Activated CD4-positive, alpha-beta T cell treated with anti-CD3 and anti-CD28 coated beads, Interleukin-2, amount 10 ng/mL, durations not matched to agents 7 days and 5 days (primary cell): ENCODE measurements around the gene ATG101. TPM values are rescaled to one million over a fixed set of nuclear protein-coding genes. Genes with fewer than 3 reads are reported as not detected.

Experiments used
- CTCF ChIA-PET: fragments of 350-600 bp; sonication (Branson Sonifier 250); formaldehyde crosslinking; loops from one replicate; lab custom pipeline; 2021; ENCODE audit warnings: antibody characterized with exemption; lab: Charles Lee
- POLR2A ChIA-PET: fragments of 350-600 bp; sonication (Branson Sonifier 250); formaldehyde crosslinking; loops from one replicate; lab custom pipeline; 2021; ENCODE audit warnings: antibody characterized with exemption; lab: Charles Lee
- DNase-seq: peaks from one replicate; pipeline ENCODE4 v3.0.0-alpha.2; 2020
- H3K27ac Mint-ChIP-seq: one replicate; pipeline ENCODE4 v1.8.0; 2021; ENCODE audit warnings: mild to moderate bottlenecking, moderate library complexity, mixed read lengths
- H3K27me3 Mint-ChIP-seq: one replicate; pipeline ENCODE4 v1.8.0; 2021; ENCODE audit warnings: mixed read lengths
- H3K36me3 Mint-ChIP-seq: one replicate; pipeline ENCODE4 v1.8.0; 2021; ENCODE audit warnings: low read depth, mixed read lengths
- H3K4me1 Mint-ChIP-seq: one replicate; pipeline ENCODE4 v1.8.0; 2021; ENCODE audit warnings: mixed read lengths
- H3K4me3 Mint-ChIP-seq: one replicate; pipeline ENCODE4 v1.8.0; 2021; ENCODE audit warnings: mild to moderate bottlenecking, moderate library complexity, mixed read lengths
- H3K9me3 Mint-ChIP-seq: one replicate; pipeline ENCODE4 v1.8.0; 2021; ENCODE audit warnings: mixed read lengths
- total RNA-seq, 2 experiments: library from RNA; stranded (reverse); gene quantifications; one replicate each; pipeline ENCODE4 v1.2.3, GENCODE V29; 2021

The ATG101 gene
- total RNA-seq, 2 experiments from 2014 or later, result 28.3 to 30.4 TPM

DNA sequence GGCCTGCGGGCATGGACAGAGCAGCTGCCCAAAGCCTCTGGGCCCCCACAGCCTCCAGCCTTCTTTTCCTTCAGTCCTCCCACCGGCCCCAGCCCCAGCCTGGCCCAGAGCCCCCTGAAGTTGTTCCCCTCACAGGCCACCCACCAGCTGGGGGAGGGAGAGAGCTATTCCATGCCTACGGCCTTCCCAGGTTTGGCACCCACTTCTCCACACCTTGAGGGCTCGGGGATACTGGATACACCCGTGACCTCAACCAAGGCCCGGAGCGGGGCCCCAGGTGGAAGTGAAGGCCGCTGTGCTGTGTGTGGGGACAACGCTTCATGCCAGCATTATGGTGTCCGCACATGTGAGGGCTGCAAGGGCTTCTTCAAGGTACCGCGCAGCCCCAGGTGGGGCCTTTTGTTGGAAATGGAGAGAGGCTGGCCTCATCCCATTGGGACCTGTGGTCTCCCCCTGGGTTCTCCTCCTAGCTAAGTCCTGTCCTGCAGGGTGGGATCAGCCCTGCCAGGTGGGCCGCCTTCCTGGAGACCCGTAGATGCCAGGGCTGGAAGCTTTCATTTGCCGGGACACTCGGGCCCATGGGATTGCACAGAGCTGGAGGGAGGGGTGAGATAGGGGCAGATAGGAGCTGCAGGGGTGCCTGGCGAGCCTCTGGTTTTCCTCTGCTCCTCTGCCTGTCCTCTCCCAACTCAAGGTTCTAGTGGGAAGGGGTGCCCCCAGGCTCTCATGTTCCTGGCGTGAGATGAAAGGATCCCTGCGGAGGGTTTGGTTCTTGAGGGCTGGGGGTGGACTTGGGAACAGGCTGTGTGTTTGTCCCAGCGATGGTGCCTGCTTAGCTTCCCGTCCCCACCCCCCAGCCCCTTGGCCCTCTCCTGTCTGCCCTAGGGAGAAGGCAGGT is 14.7 kb upstream of the ATG101 start:
- Mint-ChIP-seq H3K27me3 (no peaks in the 10 kb centered on the region), H3K36me3 (no peaks in the 10 kb centered on the region), H3K9me3 (no peaks in the 10 kb centered on the region), H3K27ac (no peak overlapping the region), H3K4me3 (no peak overlapping the region), H3K4me1 (peaks cover 27% of the 10 kb centered on the region)
- POLR2A ChIA-PET, result no interaction called here
- CTCF ChIA-PET, result interaction anchor here (0.7 to 2.5 kb wide), 6 partner anchors 9 to 29 kb away, joined by 3 to 11 read pairs (median 4); no protein-coding TSS in a partner anchor
- DNase-seq, result no peak

DNA sequence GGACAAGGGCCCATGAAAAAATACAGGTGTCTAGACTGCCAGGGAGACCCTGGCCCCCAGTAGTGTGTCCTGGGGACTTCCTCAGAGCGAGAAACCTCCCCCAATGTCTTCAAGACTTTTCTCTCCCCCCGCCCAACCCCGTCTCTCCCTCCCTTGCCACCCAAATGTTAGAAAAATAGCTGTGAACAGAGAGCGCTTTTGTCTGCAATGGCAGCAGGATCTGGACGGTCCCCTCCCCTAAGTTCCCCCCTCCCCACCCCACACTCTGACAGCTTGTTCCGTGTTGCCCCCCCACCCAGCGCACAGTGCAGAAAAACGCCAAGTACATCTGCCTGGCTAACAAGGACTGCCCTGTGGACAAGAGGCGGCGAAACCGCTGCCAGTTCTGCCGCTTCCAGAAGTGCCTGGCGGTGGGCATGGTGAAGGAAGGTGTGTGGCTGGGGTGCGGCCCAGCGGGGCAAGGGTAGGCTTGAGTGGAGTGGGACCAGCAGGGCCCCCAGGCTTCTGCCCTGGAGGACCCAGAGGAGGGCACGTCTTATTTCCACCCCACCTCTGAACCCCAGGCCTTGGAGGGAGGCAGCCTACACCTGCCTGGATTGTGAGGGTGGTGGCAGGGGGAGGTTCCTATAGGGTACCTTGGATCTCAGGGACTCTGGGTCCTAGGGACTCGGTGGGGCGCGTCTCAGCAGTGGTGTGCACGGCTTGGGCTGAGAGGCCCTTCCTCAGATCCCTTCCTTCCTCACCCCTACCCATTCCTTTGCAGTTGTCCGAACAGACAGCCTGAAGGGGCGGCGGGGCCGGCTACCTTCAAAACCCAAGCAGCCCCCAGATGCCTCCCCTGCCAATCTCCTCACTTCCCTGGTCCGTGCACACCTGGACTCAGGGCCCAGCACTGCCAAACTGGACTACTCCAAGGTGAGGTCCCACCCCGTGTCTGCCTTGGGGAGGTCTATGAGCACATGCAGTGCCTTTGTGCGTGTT is 13.8 kb upstream of the ATG101 start:
- CTCF ChIA-PET, result interaction anchor here (0.8 to 2.5 kb wide), 6 partner anchors 11 to 33 kb away, joined by 3 to 11 read pairs (median 4); no protein-coding TSS in a partner anchor
- Mint-ChIP-seq H3K27me3 (no peaks in the 10 kb centered on the region), H3K4me1 (peaks cover 21% of the 10 kb centered on the region), H3K9me3 (no peaks in the 10 kb centered on the region), H3K4me3 (no peak overlapping the region), H3K27ac (no peak overlapping the region), H3K36me3 (no peaks in the 10 kb centered on the region)
- POLR2A ChIA-PET, result no interaction called here
- no peak for DNase-seq

DNA sequence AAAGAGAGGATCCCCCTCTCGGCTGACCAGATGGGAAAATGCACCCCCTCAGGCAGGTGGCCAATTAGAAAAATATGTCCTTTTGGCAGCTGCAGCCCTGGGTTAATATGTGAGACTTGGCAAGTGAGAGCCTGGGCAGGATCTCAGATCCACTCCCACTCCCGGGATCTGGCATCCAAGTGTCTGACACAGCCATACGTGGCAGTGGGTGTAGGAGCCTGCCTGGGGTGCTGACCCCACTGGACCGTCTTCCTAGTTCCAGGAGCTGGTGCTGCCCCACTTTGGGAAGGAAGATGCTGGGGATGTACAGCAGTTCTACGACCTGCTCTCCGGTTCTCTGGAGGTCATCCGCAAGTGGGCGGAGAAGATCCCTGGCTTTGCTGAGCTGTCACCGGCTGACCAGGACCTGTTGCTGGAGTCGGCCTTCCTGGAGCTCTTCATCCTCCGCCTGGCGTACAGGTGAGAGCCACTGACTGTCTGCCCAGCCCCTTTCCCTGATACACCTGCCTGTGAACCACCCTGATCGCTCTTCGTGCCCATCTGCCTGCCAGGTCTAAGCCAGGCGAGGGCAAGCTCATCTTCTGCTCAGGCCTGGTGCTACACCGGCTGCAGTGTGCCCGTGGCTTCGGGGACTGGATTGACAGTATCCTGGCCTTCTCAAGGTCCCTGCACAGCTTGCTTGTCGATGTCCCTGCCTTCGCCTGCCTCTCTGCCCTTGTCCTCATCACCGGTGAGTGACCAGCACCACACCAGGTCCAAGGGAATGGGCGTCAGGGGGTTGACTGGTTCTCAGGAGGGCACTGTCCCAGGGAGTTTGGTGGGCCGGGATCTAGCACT is 12.8 kb upstream of the ATG101 start:
- H3K36me3 Mint-ChIP-seq, result no peaks in the 10 kb centered on the region
- ChIA-PET CTCF (interaction anchor here (0.8 to 1.3 kb wide), 5 partner anchors 9 to 34 kb away, joined by 3 to 7 read pairs (median 4); partner anchors contain the start of gene ATG101), POLR2A (no interaction called here)
- no peaks in the 10 kb centered on the region for H3K9me3 Mint-ChIP-seq
- H3K4me3 Mint-ChIP-seq, result no peak overlapping the region
- DNase-seq, result no peak
- H3K27me3 Mint-ChIP-seq, result no peaks in the 10 kb centered on the region
- H3K27ac Mint-ChIP-seq, result no peak overlapping the region
- H3K4me1 Mint-ChIP-seq, result peaks cover 12% of the 10 kb centered on the region

DNA sequence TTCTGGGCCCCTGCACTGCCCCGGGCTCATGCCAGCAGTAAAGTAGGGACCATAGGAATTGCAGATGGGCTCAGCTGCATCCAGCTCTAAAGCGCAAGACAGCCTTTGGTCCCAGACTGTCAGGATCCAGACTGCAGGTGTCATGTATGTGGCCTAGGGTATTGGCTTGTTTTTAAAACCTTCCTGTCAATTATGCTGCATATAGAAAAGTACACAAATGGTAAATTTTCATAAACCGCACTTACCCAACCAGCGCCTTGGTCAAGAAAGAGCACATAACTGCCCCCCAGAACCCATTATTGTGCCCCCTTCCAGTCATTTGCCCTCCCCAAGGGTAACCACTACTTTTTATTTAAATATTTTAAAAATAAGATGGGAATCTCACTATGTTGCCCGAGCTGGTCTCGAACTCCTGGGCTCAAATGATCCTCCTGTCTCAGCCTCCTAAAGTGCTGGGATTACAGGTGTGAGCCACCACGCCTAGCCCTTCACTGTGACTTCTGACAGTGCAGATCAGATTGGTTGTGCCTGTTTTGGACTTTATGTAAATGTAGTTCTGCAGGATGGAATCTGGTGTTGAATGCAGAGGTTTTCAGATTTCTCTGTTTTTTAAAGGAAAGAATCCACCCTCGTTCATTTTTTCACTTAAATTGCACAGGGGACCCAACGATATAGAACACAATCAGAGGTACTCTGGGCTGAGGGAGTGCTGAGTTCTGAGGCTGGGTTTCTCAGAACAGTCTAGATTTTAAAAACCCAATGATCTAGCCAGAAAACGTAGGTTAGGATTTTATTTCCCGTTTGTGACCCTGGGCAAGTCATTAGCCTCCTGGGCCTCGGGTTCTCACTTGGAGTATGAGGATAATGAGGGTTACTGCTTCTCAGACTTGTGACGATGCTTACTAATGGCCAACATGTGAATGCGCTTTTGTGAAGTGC is 11.9 kb upstream of the ATG101 start:
- Mint-ChIP-seq H3K4me3 (no peak overlapping the region), H3K27ac (no peak overlapping the region), H3K9me3 (no peaks in the 10 kb centered on the region), H3K27me3 (no peaks in the 10 kb centered on the region), H3K4me1 (peaks cover 3% of the 10 kb centered on the region), H3K36me3 (no peaks in the 10 kb centered on the region)
- ChIA-PET CTCF (interaction anchor here (0.8 to 5.0 kb wide), 5 partner anchors 8 to 35 kb away, joined by 3 to 33 read pairs (median 5); partner anchors contain the start of gene ATG101), POLR2A (no interaction called here)
- no peak for DNase-seq

DNA sequence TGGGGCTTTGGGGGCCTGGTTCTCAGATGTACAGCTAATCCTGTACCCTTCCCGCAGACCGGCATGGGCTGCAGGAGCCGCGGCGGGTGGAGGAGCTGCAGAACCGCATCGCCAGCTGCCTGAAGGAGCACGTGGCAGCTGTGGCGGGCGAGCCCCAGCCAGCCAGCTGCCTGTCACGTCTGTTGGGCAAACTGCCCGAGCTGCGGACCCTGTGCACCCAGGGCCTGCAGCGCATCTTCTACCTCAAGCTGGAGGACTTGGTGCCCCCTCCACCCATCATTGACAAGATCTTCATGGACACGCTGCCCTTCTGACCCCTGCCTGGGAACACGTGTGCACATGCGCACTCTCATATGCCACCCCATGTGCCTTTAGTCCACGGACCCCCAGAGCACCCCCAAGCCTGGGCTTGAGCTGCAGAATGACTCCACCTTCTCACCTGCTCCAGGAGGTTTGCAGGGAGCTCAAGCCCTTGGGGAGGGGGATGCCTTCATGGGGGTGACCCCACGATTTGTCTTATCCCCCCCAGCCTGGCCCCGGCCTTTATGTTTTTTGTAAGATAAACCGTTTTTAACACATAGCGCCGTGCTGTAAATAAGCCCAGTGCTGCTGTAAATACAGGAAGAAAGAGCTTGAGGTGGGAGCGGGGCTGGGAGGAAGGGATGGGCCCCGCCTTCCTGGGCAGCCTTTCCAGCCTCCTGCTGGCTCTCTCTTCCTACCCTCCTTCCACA is 11.0 kb upstream of the ATG101 start:
- H3K4me1 Mint-ChIP-seq, result no peaks in the 10 kb centered on the region
- H3K27ac Mint-ChIP-seq, result no peak overlapping the region
- no peaks in the 10 kb centered on the region for H3K36me3 Mint-ChIP-seq
- ChIA-PET POLR2A (no interaction called here), CTCF (interaction anchor here (0.6 to 5.0 kb wide), 4 partner anchors 9 to 101 kb away, joined by 3 to 33 read pairs (median 5); no protein-coding TSS in a partner anchor)
- no peaks in the 10 kb centered on the region for H3K27me3 Mint-ChIP-seq
- DNase-seq, result no peak
- H3K4me3 Mint-ChIP-seq, result no peak overlapping the region
- H3K9me3 Mint-ChIP-seq, result no peaks in the 10 kb centered on the region

DNA sequence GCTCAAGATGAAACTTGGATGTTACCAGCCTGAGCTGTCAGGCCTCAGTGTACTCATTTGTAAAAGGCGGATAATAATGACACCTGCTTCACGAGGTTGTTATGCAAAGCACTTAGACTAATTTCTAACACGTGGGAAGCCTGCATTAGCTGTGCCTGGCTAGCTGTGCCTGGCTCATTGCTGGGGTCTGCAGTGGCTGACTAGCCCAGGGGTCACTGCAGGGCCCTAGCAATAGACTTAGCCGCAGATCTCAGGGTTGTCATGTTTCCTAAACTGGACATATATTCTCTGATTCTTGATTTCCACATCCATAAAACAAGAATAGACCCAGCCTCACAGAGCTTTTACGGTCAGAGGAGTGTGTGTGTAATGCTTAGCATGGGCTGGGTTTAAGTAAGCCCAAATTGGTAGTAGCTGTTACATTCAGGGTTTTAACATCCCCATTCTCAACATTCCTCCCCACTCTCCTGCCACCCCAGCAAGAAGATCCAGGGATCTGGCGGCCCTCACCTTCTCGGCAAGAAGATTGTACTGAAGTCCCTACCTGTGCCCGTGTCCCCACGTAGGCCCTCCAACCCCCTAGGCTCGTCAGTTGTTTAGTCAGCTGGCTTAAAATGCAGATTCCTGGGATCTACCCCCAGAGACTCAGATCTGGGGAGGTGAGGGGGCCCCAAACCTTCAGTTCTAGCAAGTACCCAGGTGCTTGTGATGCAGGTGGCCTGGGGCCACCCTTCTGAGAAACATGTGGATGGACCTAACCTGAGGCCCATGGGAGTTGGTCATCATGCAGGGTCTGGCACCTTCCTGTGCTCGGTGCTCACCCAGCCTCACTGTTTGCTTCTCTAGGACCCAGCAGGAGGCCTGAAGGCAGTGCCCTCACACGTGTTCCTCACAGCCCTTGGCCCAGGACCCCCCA is 9.9 kb upstream of the ATG101 start:
- POLR2A ChIA-PET, result no interaction called here
- H3K4me3 Mint-ChIP-seq, result no peak overlapping the region
- no peaks in the 10 kb centered on the region for H3K36me3 Mint-ChIP-seq

DNA sequence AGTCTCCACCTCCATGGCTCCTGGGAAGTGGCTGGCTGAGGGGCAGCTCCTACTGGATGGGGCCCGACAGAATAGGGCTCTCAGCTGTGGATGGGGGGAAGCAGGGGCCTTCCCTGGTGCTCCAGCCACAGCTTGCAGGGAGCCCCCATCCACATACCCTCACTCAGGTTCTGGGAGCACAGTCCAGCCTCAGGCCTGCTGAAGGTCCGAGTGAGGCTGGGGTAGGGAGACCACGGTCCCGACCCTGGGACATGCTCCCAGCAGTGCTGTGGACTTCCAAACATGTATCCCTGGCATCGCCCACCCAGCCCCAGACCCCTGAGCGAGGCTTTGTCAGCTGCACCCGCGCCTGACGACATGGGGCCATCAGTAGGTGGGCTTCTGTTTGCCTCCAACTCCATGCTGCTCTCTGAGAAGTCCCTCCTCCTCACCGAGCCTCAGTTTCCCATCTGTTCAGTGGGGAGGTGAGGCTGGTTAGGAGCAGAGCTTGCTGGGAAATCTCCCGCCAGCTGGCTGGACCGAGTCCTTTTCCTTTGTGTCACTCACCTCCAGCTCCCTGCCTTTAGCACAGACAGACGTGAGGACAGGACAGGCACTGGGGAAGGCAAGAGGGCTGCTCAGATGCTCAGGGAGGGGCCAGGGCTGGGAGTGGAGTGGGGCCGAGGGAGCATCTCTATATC is 9.1 kb upstream of the ATG101 start:
- CTCF ChIA-PET, result interaction anchor here (1.2 to 5.0 kb wide), 4 partner anchors 9 to 35 kb away, joined by 3 to 33 read pairs (median 7); partner anchors contain the start of gene ATG101
- H3K36me3 Mint-ChIP-seq, result no peaks in the 10 kb centered on the region
- DNase-seq, result no peak
- no peaks in the 10 kb centered on the region for H3K9me3 Mint-ChIP-seq
- H3K4me3 Mint-ChIP-seq, result no peak overlapping the region
- H3K27me3 Mint-ChIP-seq, result no peaks in the 10 kb centered on the region
- H3K4me1 Mint-ChIP-seq, result no peaks in the 10 kb centered on the region
- POLR2A ChIA-PET, result no interaction called here
- H3K27ac Mint-ChIP-seq, result no peak overlapping the region

More for the DNA sequence above, 9.9 kb upstream of the ATG101 start:
- H3K27ac Mint-ChIP-seq, result no peak overlapping the region
- H3K4me1 Mint-ChIP-seq, result no peaks in the 10 kb centered on the region
- H3K27me3 Mint-ChIP-seq, result no peaks in the 10 kb centered on the region
- no peaks in the 10 kb centered on the region for H3K9me3 Mint-ChIP-seq
- CTCF ChIA-PET, result interaction anchor here (0.8 to 5.0 kb wide), 5 partner anchors 8 to 34 kb away, joined by 3 to 33 read pairs (median 5); partner anchors contain the start of gene ATG101
- no peak for DNase-seq

DNA sequence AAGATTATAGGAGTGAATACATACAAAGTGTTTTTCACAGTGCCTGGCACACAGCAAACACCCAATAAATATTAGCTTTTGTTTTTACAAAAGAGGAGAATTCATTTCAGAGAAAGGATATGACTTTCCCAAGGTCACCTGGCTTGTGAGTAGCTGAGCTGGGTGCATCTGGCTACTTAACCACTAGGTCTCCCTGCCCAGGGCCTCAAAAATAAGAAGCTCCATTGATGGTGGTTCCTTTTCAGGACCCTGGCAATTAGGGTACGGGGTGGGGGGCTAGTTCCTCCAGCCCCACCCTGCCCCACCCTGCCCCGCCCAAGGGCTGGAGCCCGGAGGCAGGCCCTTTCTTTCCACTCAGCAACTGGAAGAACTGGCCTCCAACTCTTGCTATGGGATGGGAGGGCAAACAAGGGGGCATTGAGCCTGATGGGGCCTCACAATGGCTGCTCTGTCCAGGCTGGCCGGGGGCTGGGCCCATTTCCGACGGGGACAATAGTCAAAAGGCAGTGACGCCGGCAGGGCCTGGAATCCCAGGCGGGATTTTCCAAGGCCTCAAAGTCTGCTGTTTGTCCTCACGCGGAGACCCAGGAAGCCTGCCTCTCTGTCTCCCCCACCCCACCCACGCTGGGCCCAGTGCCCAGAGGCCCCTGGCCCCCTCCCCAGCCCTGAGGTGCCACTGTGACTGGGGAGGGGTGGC is 8.2 kb upstream of the ATG101 start:
- Mint-ChIP-seq H3K9me3 (no peaks in the 10 kb centered on the region), H3K27ac (no peak overlapping the region), H3K4me1 (peaks cover 3% of the 10 kb centered on the region), H3K4me3 (no peak overlapping the region), H3K36me3 (no peaks in the 10 kb centered on the region), H3K27me3 (peaks cover 2% of the 10 kb centered on the region)
- no peak for DNase-seq
- ChIA-PET POLR2A (no interaction called here), CTCF (interaction anchor here (1.2 to 5.0 kb wide), 6 partner anchors 8 to 36 kb away, joined by 3 to 33 read pairs (median 8); partner anchors contain the start of genes ATG101 and NR4A1)
